ENCODE results near the gene PTDSS2.
"Not testable (repeated sequence)": the region's sequence is repeated elsewhere in the genome, so short reads cannot be mapped to it uniquely, and the experiment has no call there.

DNA sequence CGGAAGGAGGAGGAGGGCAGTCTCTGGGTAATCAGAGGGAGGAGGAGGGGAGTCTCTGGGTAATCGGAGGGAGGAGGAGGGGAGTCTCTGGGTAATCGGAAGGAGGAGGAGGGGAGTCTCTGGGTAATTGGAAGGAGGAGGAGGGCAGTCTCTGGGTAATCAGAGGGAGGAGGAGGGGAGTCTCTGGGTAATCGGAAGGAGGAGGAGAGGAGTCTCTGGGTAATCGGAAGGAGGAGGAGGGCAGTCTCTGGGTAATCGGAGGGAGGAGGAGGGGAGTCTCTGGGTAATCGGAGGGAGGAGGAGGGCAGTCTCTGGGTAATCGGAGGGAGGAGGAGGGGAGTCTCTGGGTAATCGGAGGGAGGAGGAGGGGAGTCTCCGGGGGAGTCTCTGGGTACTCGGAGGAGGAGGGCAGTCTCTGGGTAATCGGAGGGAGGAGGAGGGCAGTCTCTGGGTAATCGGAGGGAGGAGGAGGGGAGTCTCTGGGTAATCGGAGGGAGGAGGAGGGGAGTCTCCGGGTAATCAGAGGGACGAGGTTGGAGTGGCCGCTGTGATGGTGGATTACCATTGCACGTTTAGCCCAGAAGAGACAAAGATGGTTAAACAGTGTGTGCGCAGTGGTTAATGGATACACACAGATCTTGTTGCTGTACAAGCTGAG, 19.1 kb downstream of the PTDSS2 start:
- TF ChIP-seq, protein P1, sequence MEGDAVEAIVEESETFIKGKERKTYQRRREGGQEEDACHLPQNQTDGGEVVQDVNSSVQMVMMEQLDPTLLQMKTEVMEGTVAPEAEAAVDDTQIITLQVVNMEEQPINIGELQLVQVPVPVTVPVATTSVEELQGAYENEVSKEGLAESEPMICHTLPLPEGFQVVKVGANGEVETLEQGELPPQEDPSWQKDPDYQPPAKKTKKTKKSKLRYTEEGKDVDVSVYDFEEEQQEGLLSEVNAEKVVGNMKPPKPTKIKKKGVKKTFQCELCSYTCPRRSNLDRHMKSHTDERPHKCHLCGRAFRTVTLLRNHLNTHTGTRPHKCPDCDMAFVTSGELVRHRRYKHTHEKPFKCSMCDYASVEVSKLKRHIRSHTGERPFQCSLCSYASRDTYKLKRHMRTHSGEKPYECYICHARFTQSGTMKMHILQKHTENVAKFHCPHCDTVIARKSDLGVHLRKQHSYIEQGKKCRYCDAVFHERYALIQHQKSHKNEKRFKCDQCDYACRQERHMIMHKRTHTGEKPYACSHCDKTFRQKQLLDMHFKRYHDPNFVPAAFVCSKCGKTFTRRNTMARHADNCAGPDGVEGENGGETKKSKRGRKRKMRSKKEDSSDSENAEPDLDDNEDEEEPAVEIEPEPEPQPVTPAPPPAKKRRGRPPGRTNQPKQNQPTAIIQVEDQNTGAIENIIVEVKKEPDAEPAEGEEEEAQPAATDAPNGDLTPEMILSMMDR (IDR thresholded peaks at IDR 0.05; ENCODE audit: insufficient read depth, low read depth, low read length): not testable (repeated sequence)
- not testable (repeated sequence) for TF ChIP-seq EZH2 (IDR thresholded peaks at IDR 0.05; ENCODE audit: insufficient read depth, low read length)

All from astrocyte (in vitro differentiated cells and primary cell).